Activated CD4-positive, alpha-beta T cell treated with anti-CD3 and anti-CD28 coated beads for 48 hours (primary cell): Measurements from ENCODE around the gene TIMM10.
A peak's percentile ranks its signal among the peaks of the same experiment; 100 is the strongest.

Source experiments
- DNase-seq: peaks from one replicate; pipeline ENCODE4 v3.0.0-alpha.2; 2020

TIMM10 gene, protein sequence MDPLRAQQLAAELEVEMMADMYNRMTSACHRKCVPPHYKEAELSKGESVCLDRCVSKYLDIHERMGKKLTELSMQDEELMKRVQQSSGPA

DNA sequence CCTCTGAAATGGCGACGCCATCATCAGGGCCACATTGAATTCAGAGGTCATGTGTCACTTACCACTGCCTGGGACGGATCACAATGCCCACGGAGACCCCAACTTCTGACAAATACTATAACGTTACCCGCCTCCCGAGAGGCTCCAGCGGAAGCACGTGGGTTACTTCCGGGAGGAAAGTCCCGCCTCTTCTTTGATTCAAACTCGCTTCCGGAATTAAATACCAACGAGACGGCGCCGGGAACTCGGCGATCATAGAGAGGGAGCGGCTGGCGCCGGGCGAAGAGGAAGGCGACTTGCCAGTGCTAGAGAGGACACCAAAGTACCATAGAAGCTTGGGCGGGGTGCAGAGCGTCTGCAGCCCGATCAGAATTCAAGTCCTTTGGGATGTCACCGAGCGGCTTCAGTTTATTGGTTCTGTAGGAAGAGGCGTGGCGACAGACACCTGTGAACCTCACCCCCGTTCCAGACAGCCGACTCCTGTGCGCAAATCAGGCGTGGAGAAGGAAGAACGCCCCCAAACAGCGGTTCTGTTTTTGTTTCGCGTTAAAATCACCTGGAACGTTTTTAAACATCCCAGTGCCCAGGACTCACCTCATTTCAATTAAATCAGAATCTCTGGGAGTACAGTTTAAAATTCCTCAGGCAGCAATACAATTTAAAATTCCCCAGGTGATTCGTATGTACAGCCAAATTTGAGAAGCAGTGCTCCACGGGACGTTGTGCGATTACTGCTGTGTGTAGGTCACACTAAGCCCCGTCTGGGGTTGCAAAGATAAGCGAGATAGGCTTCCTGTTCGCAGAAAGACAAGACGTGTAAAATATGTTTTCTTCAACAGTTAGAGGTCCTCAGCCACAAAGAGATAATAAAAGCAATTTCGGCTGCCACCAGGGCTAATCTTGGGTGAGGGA lies at the start of gene TIMM10:
Gene TIMM10 (minus strand): TSS at position 159 of the 912 bp plus-strand sequence. CDS start 565 bp downstream, outside the sequence.
- DNase-seq = peak; percentile 96

DNA sequence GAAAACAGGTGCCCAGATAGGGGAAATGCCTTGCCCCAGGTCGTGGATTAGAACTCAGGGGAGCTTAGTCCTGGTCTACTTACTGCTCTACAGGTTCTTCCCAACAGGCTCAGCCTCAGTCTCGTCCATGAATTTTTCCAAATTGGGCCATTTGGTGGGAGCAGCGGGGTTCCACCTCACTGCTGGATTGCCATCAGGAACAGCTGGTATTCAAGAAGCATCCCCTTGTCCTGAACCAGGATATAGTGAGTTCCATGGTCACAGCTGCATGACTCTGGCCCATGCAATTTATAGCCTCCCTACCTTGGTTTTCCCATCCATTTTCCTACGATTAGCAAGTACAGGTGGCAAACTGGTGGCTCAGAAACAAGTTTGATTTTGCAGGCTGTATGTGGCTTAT lies 43.5 kb upstream of the TIMM10 start:
- no peak for DNase-seq

DNA sequence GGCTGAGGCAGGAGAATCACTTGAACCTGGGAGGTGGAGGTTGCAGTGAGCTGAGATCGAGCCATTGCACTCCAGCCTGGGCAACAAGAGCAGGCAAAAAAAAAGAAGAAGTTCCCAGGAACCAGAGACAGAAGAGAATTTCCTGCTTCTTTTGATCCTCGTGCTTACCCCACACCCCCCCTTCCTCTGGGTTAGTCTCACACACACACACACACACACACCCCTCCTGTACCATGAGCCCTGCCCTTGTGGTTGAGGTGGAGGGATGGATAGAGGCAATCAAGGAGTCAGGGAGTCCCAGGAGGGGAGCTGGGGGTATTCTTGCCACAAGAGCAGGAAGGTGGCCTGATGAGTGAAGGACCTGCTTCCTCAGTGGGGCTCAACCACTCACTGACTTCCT lies 41.1 kb upstream of the TIMM10 start:
- no peak for DNase-seq

DNA sequence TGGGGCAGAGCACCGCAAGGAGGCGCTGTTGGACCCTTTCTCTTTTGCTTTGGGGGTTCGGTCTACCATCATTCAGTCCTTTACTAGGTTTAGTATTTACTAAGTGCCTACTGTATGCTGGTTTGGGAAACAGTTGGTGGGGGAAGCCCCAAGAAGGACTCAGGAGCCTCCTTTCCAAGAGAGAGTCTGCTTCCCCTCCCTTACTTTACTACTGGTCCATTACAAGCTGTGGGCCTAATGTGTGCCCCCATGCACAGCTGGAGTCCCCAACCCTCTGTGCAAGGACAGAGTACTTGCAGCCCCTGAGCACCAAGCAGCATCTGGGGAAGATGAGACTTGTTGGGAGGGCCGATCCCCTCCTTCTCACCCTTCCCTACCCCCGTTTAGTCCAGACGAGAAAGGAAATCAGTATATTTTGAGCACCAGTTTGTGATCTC lies 37.8 kb upstream of the TIMM10 start:
- DNase-seq = no peak

DNA sequence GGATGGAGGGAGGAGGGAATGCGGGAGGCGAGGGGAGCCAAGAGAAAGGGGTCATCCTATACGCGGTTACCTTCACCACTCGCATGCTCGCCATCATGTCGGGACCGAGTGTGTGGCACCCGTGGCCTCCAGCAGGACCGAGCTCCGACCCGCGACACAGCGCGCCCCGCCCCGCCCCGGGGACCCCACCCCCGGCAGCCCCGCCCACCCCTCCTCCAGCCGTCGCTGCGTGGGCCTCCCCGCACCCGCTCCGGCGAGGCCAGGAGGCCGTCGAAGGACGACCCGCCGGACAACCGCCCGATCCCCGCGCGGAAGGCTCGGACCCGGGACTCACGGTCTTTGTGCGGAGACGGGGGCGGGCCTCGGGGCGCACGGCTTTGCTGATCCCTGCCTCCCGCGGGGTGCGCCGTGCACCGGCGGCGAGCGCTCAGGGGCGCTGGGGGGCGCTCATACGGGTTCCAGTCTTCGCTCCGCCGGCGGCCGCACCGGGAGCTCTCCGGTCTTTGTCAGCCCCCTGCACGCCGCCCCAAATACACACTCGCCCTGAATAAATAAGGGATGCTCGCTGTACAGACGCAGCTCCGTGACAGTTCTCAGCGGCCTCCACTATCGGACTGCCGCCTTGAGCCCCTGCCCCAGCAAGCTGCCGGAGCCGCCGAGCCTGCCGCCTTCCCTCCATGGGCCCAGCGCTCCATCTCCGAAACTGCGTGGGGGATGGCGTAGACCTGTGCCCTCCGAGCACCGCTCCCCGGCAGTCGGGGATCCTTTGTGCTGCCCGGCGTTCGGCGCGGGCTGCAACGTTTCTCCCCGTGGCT lies 37.2 kb upstream of the TIMM10 start, which contains the start of gene UBE2L6:
Gene UBE2L6 (minus strand): TSS at position 158 of the 815 bp plus-strand sequence. CDS start 61 bp downstream, at position 97.
- DNase-seq = peak; percentile 94

DNA sequence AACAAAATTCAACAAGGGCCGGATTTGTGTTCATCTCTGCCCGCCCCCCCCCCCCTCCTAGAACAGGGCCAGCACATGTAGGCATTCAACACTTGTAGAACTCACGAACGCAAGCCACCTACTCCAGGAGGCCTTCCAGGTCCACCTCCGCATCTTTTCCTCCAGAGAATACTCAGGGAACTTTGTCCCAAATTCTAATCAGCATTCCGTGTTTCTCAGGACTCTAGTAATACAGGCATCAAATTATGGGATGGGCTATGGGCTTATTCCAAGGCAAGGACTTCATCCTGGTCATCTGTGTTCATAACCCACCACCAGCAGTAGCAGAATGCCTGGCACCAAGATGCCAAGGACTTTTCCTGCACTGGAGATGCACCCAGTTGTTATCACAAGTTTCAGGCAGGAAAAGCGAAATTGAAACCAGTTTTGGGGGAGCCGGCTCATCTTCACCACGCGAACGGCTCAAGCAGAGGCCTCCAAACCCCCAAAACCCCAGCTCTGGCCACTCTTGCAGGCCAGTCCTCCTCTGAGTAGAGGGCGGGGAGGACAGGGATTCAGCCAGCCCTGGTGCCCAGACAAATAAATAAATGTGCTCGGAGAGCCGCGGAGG lies 36.5 kb upstream of the TIMM10 start:
- DNase-seq = peak; percentile 39

DNA sequence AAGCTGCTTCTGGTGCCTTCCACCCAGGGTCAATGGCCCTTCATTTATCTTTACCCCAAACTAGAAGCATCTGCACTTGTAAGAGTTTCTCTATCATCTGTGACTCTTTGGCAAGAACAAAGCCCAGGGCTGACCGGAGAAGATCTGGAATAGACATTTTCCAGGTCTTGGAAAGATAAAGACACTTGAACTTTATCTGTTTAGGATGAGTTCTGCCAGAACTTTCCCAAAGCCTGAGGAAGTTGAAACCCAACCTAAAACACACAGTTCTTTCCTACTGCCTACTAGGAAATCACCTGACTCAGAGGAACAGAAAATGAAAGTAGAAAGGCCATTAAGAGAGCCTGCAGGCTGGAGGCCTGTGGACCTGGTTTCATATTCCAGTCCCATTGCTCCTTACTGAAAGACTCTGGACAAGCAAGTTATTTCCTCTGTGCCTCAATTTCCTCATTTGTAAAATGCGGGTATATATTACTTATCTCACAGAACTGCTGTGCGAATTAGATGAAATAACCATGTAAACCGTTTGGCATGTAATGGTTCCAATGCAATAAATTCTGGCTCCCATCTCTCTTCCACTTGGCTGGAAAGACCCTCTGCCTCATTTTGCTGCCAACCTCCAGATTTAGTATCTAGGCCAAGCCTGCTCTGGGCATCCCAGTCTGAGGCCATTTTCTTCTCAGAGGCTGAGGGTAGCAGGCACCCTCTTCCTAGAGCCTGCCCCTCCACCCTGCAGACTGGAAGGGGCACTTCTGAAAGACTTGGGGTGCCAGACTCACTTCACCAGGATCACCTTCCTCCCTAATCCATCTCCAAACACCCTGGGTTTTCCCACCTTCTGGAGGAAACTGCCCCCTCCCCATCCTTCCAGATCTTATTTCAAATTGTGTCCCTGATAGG lies 35.7 kb upstream of the TIMM10 start:
- DNase-seq = peak; percentile 33

DNA sequence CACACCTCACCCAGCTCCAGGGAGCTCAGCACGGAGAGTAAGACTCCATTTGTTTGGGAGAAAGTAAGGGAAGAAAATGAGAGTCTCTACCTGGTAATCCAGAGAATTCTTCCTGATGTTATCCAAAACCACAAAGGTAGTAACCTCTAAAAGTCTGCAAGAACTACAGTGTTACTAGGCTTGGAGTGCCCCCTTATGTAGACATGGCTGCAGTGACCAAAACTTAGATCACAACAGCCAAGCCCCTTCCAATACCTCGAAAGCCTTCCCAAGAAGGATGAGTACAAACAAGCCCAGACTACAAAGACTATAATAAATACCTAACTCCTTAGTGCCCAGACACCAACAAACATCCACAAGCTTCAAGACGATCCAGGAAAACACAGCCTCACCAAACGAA lies 32.0 kb upstream of the TIMM10 start:
- no peak for DNase-seq

DNA sequence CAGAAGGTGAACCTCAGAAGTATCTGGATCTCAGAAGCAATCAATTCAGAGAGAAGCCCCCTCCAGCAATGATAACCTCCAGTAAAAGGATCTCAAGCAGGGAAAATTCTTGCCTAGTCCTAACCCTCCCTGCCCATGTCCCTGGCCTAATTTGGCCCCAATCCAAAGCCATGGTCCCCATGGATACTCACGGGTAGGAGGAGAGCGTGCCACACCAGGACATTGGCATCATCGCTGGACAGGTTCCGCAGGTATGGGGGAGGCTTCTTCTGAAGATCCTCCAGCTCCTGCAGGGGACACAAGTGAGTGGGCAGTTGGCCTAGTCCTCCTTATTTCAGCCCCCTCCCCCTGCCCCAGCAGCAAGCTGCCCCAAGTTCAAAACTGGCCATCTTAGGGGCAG lies 29.6 kb upstream of the TIMM10 start:
- no peak for DNase-seq

DNA sequence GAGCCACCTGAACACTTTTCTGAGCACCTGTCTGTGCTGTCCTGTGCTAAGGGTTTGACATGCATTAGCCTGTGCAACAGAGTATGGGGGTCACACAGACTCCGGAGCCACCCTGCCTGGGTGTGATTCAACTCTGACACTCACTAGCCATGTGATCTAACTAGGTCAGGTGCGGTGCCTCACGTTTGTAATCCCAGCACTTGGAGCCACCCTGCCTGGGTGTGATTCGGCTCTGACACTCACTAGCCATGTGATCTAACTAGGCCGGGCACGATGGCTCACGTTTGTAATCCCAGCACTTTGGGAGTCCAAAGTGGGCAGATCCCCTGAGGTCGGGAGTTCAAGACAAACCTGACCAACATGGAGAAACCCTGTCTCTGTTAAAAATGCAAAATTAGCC lies 25.5 kb upstream of the TIMM10 start:
- DNase-seq = no peak

DNA sequence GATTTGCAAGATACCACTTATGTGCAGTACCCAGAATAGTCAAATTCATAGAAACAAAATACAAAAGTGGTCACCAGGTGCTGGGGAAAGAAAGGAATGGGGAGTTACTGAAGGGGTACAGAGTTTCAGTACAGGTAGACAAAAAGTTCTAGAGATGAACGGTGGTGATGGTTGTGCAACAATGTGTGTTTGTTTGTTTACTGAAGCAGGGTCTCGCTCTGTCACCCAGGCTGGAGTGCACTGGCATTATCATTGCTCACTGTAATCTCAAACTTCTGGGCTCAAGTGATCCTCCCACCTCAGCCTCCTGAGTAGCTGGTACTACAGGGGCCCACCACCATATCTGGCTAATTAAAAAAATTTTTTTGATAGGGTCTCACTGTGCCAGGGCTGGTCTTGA lies 24.8 kb upstream of the TIMM10 start:
- no peak for DNase-seq

DNA sequence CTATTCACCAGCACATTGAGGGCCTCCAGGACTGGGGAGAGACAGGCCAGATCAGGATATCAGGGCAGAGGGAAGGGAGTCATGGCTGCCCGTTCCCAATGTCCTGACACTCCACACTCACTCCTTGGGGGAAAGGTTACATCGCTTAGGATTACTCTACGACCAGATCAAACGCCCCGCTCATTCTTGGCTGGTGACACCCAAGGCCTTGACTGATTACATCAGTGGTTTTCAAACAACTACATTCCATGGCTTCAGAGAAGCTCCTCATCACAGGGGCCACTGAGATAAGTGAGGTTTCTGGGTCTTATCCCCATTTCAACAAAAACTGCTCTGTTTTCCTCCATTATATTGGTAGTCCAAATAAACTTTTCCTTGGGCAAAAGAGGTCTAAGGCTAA lies 21.9 kb upstream of the TIMM10 start:
- DNase-seq = no peak

DNA sequence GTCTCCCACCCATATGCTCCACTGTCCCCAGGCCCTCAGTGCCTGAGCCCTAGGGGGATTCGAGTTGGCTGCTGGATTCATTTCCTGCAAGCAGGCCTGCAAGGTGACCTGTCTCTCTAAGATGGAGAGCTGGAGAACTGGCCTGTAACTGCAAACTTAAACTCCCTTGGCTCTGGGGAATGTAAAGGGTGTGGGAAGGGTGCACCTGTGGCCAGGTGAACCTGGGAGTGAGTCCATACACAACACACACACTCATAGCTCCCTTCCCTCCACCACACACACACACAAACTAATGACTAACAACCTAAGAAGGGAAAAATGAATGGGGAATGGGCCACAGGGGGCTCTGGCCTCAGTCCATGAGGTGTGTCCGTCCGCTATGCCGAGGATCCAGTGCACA lies 21.4 kb upstream of the TIMM10 start:
- no peak for DNase-seq

DNA sequence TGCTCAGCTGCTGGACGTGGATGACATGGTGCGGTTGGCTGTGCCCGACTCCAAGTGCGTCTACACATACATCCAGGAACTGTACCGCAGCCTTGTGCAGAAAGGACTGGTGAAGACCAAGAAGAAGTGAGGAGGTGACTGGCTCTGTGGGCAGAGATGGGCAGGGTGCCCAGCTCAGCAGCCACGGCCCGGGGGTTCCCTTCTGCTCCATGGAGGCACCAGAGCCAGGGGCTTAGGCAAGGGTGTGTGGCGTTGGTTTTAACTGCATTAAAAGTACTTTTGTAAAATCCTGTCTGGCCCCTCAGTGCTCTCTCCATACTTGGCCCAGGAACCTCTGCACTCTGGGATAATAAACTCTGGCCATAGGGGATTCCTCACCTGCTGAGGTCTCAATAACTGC lies 19.4 kb upstream of the TIMM10 start:
- DNase-seq = no peak

DNA sequence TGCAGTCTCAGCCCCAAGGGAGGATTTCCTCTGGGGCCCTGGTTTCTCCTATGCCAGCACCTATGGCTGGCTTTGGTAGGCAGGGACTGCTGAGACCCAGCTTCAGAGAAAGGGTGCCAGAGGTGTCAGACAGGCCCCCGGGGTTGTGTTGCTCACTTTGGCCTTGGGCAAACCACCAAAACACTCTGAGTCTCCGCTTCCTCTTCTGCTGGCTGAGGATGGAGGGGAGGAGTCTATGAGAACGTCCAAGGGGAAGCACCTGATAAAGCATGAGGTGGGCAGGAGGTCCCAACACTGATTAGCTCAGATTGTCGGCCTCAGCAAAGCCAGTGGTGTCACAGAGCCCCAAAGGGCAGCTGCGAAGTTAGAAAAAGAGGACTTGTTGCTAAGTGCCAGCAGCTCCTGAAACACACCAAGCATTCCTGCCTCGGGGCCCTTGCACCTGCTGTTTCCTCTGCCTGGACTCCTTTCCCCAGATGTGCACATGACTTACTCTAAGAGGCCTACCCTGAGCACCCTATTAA lies 17.4 kb upstream of the TIMM10 start:
- DNase-seq = no peak

DNA sequence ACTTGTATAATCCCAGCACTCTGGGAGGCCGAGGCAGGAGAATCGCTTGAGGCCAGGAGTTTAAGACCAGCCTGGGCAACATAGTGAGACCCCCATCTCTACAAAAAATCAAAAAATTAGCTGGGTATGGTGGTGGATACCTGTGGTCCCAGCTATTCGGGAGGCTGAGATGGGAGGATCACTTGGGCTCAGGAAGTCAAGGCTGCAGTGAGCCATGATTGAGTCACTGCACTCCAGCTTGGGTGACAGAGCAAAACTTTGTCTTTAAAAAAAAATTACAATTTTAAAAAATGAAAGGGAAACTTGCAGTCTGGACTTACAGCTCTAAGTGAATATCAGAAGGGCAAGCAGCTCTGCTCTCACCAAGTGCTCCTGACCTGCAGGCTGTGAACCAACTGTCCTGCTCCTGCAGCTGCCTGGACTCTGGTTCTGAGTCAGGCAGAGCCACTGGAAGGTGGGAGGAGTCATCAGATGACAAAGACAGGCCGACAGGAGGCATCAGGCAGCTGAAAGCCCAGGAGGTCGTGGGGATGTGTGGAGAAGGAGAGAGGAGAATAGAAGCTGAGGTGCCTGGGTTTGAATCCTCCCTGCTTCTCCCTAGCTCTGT lies 16.4 kb upstream of the TIMM10 start:
- peak; percentile 25 for DNase-seq

DNA sequence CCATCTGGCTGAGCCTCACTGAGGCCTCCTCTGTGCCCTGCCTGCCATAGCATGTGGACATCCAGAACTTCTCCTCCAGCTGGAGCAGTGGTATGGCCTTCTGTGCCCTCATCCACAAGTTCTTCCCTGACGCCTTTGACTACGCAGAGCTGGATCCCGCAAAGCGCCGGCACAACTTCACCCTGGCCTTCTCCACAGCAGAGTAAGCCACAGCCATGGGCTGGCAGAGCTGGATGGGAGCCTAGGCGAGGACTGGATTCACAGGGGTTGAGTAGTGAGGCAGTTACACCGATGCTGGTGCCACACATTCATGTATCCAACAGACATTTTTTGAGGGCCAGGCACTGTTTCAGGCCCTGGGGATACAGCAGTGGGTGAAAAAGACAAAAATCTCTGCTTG lies 15.9 kb upstream of the TIMM10 start:
- no peak for DNase-seq

DNA sequence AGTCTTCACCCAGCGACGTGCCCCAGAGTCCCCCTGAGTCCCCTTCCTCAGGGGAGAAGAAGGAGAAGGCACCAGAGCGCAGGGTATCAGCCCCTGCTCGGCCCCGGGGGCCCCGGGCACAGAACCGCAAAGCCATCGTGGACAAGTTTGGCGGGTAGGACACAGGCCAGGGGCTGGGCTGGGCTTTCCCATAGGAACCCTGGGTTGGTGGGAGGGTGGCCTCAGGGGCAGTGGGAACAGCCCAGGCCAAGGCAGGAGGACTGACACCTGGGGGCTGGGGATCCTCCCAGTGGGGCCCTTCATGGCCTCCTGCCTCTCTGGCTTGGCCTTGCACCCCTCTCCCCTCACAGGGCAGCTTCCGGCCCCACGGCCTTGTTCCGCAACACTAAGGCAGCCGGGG lies 15.3 kb upstream of the TIMM10 start:
- no peak for DNase-seq

DNA sequence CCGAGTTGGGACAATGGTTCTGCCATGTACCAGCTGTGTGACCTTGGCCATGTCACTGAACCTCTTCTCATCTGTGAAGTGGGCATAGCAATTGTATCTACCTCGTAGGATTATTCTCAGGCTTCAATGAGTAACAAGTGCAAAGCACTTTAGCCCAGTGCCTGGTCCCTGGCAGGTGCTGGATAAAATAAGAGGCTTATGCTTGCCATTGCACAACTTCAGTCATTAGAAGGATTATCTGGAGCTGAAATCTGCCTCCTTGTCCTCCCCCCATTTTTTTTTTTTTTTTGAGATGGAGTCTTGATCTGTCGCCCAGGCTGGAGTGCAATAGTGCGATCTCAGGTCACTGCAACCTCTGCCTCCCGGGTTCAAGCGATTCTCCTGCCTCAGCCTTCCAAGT lies 14.0 kb upstream of the TIMM10 start:
- no peak for DNase-seq

DNA sequence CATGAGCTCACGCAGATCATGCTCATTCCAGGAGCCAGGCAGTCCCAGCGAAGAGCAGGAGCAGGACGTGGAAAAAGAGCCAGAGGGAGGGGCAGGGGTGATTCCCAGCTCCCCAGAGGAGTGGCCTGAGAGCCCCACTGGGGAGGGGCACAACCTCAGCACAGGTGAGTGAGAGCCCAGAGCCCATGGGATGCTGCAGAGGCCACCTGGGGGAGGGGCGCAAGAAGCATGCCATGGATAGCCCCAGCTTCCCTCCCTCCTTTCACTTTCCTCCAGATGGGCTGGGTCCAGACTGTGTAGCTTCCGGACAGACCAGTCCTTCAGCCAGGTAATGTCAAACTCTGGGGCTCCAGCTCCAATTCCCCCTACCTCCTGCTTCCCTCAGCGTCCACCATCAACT lies 13.0 kb upstream of the TIMM10 start:
- no peak for DNase-seq

DNA sequence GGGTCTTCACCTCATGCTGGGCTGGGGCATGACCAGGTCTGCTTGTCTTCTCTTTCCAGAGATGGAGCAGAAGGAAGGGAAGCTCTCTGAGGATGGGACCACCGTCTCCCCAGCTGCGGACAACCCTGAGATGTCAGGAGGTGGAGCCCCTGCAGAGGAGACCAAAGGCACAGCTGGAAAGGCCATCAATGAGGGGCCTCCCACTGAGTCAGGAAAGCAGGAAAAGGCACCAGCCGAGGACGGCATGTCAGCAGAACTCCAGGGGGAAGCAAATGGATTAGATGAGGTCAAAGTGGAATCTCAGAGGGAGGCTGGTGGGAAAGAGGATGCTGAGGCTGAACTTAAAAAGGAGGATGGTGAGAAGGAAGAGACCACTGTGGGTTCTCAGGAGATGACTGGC lies 12.0 kb upstream of the TIMM10 start:
- DNase-seq = no peak
